Activated B cell treated with CpG ODN at 0.5 μM for 24 hours (primary cell): ENCODE data around the gene EXD3. TPM values are rescaled to one million over a fixed set of nuclear protein-coding genes. Genes with fewer than 3 reads are reported as not detected.

Source experiments
- ATAC-seq: fragments of 200-7000 bp; cut with Tn5 transposase; one replicate; pipeline ENCODE4 v1.10.0; 2021; ENCODE audit warnings: low read depth, mild to moderate bottlenecking, moderate library complexity
- CTCF ChIA-PET: fragments of 350-600 bp; sonication (Branson Sonifier 250); formaldehyde crosslinking; loops from one replicate; lab custom pipeline; 2021; ENCODE audit warnings: antibody characterized with exemption; lab: Charles Lee
- POLR2A ChIA-PET: fragments of 350-600 bp; sonication (Branson Sonifier 250); formaldehyde crosslinking; loops from one replicate; lab custom pipeline; 2021; ENCODE audit warnings: antibody characterized with exemption; lab: Charles Lee
- DNase-seq: peaks from one replicate; pipeline ENCODE4 v3.0.0; 2022
- H3K27ac Mint-ChIP-seq: one replicate; pipeline ENCODE4 v1.8.0; 2020; ENCODE audit warnings: mixed read lengths
- H3K27me3 Mint-ChIP-seq: one replicate; pipeline ENCODE4 v1.8.0; 2021; ENCODE audit warnings: mixed read lengths
- H3K36me3 Mint-ChIP-seq: one replicate; pipeline ENCODE4 v1.8.0; 2021; ENCODE audit warnings: low read depth, mixed read lengths
- H3K4me1 Mint-ChIP-seq: one replicate; pipeline ENCODE4 v1.8.0; 2021; ENCODE audit warnings: mixed read lengths
- H3K4me3 Mint-ChIP-seq: one replicate; pipeline ENCODE4 v1.8.0; 2020; ENCODE audit warnings: mild to moderate bottlenecking, mixed read lengths
- H3K9me3 Mint-ChIP-seq: one replicate; pipeline ENCODE4 v1.8.0; 2020; ENCODE audit warnings: mixed read lengths
- CTCF ChIP-seq: fragments of 200-600 bp; IDR thresholded peaks from one replicate; pipeline ENCODE4 v1.8.0; 2022; ENCODE audit warnings: antibody characterized with exemption, mild to moderate bottlenecking
- intact Hi-C: fragments of 100-400 bp; cut with micrococcal nuclease; formaldehyde crosslinking; loops from one replicate; pipeline ENCODE4 v1.15.1; 2024
- total RNA-seq: library from RNA; stranded (reverse); gene quantifications from 2 replicates; pipeline ENCODE4 v1.2.3, GENCODE V29; 2022

EXD3 gene
- total RNA-seq, 1 donor from 2014 or later: 12.8 TPM

GRCh38 chr9:137366891-137367381, 56.0 kb downstream of the EXD3 start:
- POLR2A ChIA-PET: no interaction called here
- CTCF ChIA-PET: no interaction called here
- no peak for DNase-seq
- H3K36me3 Mint-ChIP-seq: no peaks in the 10 kb centered on the region
- H3K27ac Mint-ChIP-seq: no peak overlapping the region
- H3K4me1 Mint-ChIP-seq: no peaks in the 10 kb centered on the region
- TF ChIP-seq CTCF: no peak
- H3K9me3 Mint-ChIP-seq: peaks cover 2% of the 10 kb centered on the region
- ATAC-seq: no peak
- intact Hi-C loops: no loop called here
- H3K4me3 Mint-ChIP-seq: no peak overlapping the region
- H3K27me3 Mint-ChIP-seq: no peaks in the 10 kb centered on the region

- ChIA-PET CTCF (no interaction called here), POLR2A (no interaction called here)
- TF ChIP-seq CTCF: no peak
- Mint-ChIP-seq H3K4me3 (no peak overlapping the region), H3K36me3 (peaks cover 2% of the 10 kb centered on the region), H3K27me3 (no peaks in the 10 kb centered on the region), H3K9me3 (peaks cover 2% of the 10 kb centered on the region), H3K4me1 (no peaks in the 10 kb centered on the region), H3K27ac (no peak overlapping the region)
- intact Hi-C loops: no loop called here
- ATAC-seq: no peak
- no peak for DNase-seq
Observed at GRCh38 chr9:137366445-137366810, 56.5 kb downstream of the EXD3 start.

GRCh38 chr9:137365552-137366444, 57.2 kb downstream of the EXD3 start:
- intact Hi-C loops: no loop called here
- TF ChIP-seq CTCF: no peak
- H3K9me3 Mint-ChIP-seq: peaks cover 2% of the 10 kb centered on the region
- ATAC-seq (no peak), DNase-seq (no peak)
- no peaks in the 10 kb centered on the region for H3K27me3 Mint-ChIP-seq
- H3K36me3 Mint-ChIP-seq: peaks cover 2% of the 10 kb centered on the region
- ChIA-PET CTCF (no interaction called here), POLR2A (no interaction called here)
- no peaks in the 10 kb centered on the region for H3K4me1 Mint-ChIP-seq
- no peak overlapping the region for H3K27ac Mint-ChIP-seq
- H3K4me3 Mint-ChIP-seq: no peak overlapping the region

GRCh38 chr9:137365056-137365455, 57.9 kb downstream of the EXD3 start:
- Mint-ChIP-seq H3K4me3 (no peak overlapping the region), H3K36me3 (peaks cover 2% of the 10 kb centered on the region), H3K4me1 (no peaks in the 10 kb centered on the region), H3K27me3 (no peaks in the 10 kb centered on the region), H3K27ac (no peak overlapping the region), H3K9me3 (peaks cover 2% of the 10 kb centered on the region)
- ChIA-PET CTCF (no interaction called here), POLR2A (no interaction called here)
- intact Hi-C loops: no loop called here
- no peak for TF ChIP-seq CTCF
- ATAC-seq (no peak), DNase-seq (no peak)

- POLR2A ChIA-PET: no interaction called here
- ATAC-seq (no peak), DNase-seq (no peak)
- CTCF ChIA-PET: no interaction called here
- Mint-ChIP-seq H3K27ac (no peak overlapping the region), H3K4me3 (no peak overlapping the region), H3K4me1 (no peaks in the 10 kb centered on the region), H3K9me3 (peaks cover 10% of the 10 kb centered on the region), H3K36me3 (peaks cover 2% of the 10 kb centered on the region), H3K27me3 (no peaks in the 10 kb centered on the region)
- no peak for TF ChIP-seq CTCF
- intact Hi-C loops: no loop called here
Observed at GRCh38 chr9:137359850-137360249, 63.1 kb downstream of the EXD3 start.
